ENCODE measurements around the gene P4HA3. TPM values are rescaled to one million over a fixed set of nuclear protein-coding genes. Genes with fewer than 3 reads are reported as not detected.
A peak's percentile ranks its signal among the peaks of the same experiment; 100 is the strongest.

Gene P4HA3
- total RNA-seq, 1 experiment from 2014 or later = 0.91 TPM

DNA sequence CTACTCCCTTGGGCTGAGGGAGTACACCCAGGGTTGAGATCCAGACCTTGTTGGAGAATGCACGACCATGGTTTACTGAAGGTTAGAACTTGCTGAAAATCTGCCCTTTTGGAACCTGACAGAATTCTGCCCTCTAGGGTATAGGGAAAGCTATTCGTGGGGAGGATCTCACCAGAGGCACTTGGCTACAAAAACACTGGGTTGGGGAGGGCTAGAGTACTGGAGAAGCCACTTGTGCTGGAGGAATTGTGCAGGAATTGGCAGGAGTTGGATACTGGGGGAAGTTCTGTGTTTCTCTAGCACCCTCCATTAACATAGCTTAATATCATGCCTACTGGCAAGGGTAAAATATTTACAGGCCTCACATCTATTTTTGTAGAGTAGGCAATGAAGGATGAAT lies 84.5 kb downstream of the P4HA3 start:
- POLR2A ChIA-PET = no interaction called here
- BruUV-seq (replicated peaks) = no TSS peak
- Histone ChIP-seq H3K9me2 (ENCODE audit: insufficient read depth) (no peaks in the 10 kb centered on the region), H3K27me3 (ENCODE audit: insufficient read depth, low read length) (no peaks in the 10 kb centered on the region), H3K9me3 (ENCODE audit: control insufficient read depth in 1 of 2, insufficient read depth in 1 of 2, low read depth in 1 of 2, low read length in 2 of 2) (no peaks in the 10 kb centered on the region), H4K20me1 (ENCODE audit: insufficient read depth) (no peaks in the 10 kb centered on the region), H3K4me1 (ENCODE audit: control insufficient read depth in 1 of 2, insufficient read depth in 2 of 2, low read length in 2 of 2) (no peaks in the 10 kb centered on the region), H3K36me3 (ENCODE audit: control insufficient read depth in 1 of 2, insufficient read depth in 2 of 2, low read length in 2 of 2) (peaks cover 13 to 16% of the 10 kb centered on the region in 2 experiments; a peak in 3 of 4 replicates), H3K79me2 (ENCODE audit: insufficient read depth, low read length) (peaks cover 12% of the 10 kb centered on the region; the same call in 1 of the 2 replicates), H3K9ac (ENCODE audit: low read length) (no peak overlapping the region), H2AFZ (ENCODE audit: low read depth, low read length, poor library complexity, severe bottlenecking) (no peak overlapping the region), H3K4me2 (ENCODE audit: low read length) (no peak overlapping the region), H3K4me3 (replicated peaks in 1 of 2; ENCODE audit: low read depth in 1 of 2, low read length in 2 of 2) (no peak overlapping the region), H3K27ac (ENCODE audit: low read depth, low read length) (no peak overlapping the region)
- TF ChIP-seq EGR1 (IDR thresholded peaks at IDR 0.05; ENCODE audit: low read depth) = no peak
- TF ChIP-seq RAD21 (IDR thresholded peaks at IDR 0.05; ENCODE audit: low read depth) = peak; percentile 32
- TF ChIP-seq, protein P1, sequence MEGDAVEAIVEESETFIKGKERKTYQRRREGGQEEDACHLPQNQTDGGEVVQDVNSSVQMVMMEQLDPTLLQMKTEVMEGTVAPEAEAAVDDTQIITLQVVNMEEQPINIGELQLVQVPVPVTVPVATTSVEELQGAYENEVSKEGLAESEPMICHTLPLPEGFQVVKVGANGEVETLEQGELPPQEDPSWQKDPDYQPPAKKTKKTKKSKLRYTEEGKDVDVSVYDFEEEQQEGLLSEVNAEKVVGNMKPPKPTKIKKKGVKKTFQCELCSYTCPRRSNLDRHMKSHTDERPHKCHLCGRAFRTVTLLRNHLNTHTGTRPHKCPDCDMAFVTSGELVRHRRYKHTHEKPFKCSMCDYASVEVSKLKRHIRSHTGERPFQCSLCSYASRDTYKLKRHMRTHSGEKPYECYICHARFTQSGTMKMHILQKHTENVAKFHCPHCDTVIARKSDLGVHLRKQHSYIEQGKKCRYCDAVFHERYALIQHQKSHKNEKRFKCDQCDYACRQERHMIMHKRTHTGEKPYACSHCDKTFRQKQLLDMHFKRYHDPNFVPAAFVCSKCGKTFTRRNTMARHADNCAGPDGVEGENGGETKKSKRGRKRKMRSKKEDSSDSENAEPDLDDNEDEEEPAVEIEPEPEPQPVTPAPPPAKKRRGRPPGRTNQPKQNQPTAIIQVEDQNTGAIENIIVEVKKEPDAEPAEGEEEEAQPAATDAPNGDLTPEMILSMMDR (IDR thresholded peaks at IDR 0.05 in 2 of 3, conservative IDR thresholded peaks at IDR 0.05 in 1 of 3; ENCODE audit: borderline replicate concordance in 1 of 3, insufficient read depth in 1 of 3, low read depth in 2 of 3, low read length in 2 of 3) = peak in 1 of 3 experiments; percentile 6; a peak in 1 of 6 replicates
- TF ChIP-seq ZNF274 (IDR thresholded peaks at IDR 0.05; ENCODE audit: low read depth, low read length) = no peak
- TF ChIP-seq SIN3A (IDR thresholded peaks at IDR 0.05; ENCODE audit: low read depth) = no peak
- CTCF ChIA-PET = no interaction called here
- ATAC-seq = no peak; the same call in 1 of the 2 replicates
- RAD21 ChIA-PET (ENCODE audit: low non-redundant PET in 1 of 2, low total read pairs in 2 of 2, uncharacterized antibody in 2 of 2, unreplicated experiment in 2 of 2) = no interaction called here
- intact Hi-C loops (cut with micrococcal nuclease) = no loop called here
- DNase-seq (ENCODE audit: low read depth, low spot score) = no peak

DNA sequence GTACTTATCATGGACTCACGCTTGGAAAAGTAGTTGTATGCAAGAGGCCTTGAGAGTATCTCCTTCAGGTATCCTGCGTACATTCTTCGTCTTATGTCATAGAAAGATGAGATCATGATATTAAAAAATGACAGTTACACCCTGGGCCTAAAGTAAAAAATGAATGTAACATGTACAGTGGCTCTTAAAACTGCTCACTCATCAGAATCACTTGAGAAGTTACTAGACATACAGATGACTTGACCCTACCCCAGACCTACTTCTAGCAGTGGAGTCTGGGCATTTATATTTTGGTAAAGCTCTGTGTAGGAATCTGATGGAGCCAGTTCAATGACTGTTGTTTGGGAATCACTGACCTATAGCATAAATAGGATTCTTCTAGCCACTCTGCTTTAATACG lies 85.9 kb downstream of the P4HA3 start:
- intact Hi-C loops (cut with micrococcal nuclease) = no loop called here
- H4K20me1 ChIP-seq (ENCODE audit: insufficient read depth) = no peaks in the 10 kb centered on the region
- no peaks in the 10 kb centered on the region for H3K4me1 ChIP-seq (ENCODE audit: control insufficient read depth in 1 of 2, insufficient read depth in 2 of 2, low read length in 2 of 2)
- H2AFZ ChIP-seq (ENCODE audit: low read depth, low read length, poor library complexity, severe bottlenecking) = no peak overlapping the region
- H3K27ac ChIP-seq (ENCODE audit: low read depth, low read length) = no peak overlapping the region
- ATAC-seq = no peak
- ChIA-PET POLR2A (no interaction called here), RAD21 (ENCODE audit: low non-redundant PET in 1 of 2, low total read pairs in 2 of 2, uncharacterized antibody in 2 of 2, unreplicated experiment in 2 of 2) (no interaction called here), CTCF (no interaction called here)
- peaks cover 14% of the 10 kb centered on the region; the same call in 1 of the 2 replicates for H3K79me2 ChIP-seq (ENCODE audit: insufficient read depth, low read length)
- H3K4me3 ChIP-seq (replicated peaks in 1 of 2; ENCODE audit: low read depth in 1 of 2, low read length in 2 of 2) = no peak overlapping the region
- no peaks in the 10 kb centered on the region for H3K9me2 ChIP-seq (ENCODE audit: insufficient read depth)
- H3K27me3 ChIP-seq (ENCODE audit: insufficient read depth, low read length) = no peaks in the 10 kb centered on the region
- DNase-seq (ENCODE audit: low read depth, low spot score) = no peak
- H3K36me3 ChIP-seq (ENCODE audit: control insufficient read depth in 1 of 2, insufficient read depth in 2 of 2, low read length in 2 of 2) = peaks cover 4 to 16% of the 10 kb centered on the region in 2 experiments; a peak in 2 of 4 replicates
- BruUV-seq (replicated peaks) = no TSS peak
- no peak for TF ChIP-seq EGR1 (IDR thresholded peaks at IDR 0.05; ENCODE audit: low read depth)
- no peak for TF ChIP-seq CEBPB (IDR thresholded peaks at IDR 0.05; ENCODE audit: low read depth)
- no peaks in the 10 kb centered on the region for H3K9me3 ChIP-seq (ENCODE audit: control insufficient read depth in 1 of 2, insufficient read depth in 1 of 2, low read depth in 1 of 2, low read length in 2 of 2)
- no peak overlapping the region for H3K4me2 ChIP-seq (ENCODE audit: low read length)
- no peak overlapping the region for H3K9ac ChIP-seq (ENCODE audit: low read length)
